VCaP (cell line): ENCODE data around the gene A2ML1.
"Not testable (repeated sequence)": the region's sequence is repeated elsewhere in the genome, so short reads cannot be mapped to it uniquely, and the experiment has no call there.

Source experiments
- H3K27ac ChIP-seq: fragments of 450-650 bp; 2 replicates; pipeline ENCODE4 v1.5.1; 2017
- CTCF ChIP-seq: fragments of 450-650 bp; conservative IDR thresholded peaks from 2 replicates; pipeline ENCODE4 v1.5.1; 2017; ENCODE audit warnings: mild to moderate bottlenecking, moderate library complexity

The A2ML1 gene

GRCh38 chr12:8894378-8894777 is 72.0 kb downstream of the A2ML1 start:
- H3K27ac ChIP-seq = no peak overlapping the region
- no peak for TF ChIP-seq CTCF

GRCh38 chr12:8894986-8895385 is 72.6 kb downstream of the A2ML1 start:
- H3K27ac ChIP-seq = no peak overlapping the region
- TF ChIP-seq CTCF = no peak

GRCh38 chr12:8897081-8897480 is 74.7 kb downstream of the A2ML1 start:
- H3K27ac ChIP-seq = no peak overlapping the region
- no peak for TF ChIP-seq CTCF

- TF ChIP-seq CTCF = no peak
- H3K27ac ChIP-seq = no peak overlapping the region
Observed at GRCh38 chr12:8899830-8900229, 77.4 kb downstream of the A2ML1 start.

- H3K27ac ChIP-seq = not testable (repeated sequence)
Observed at GRCh38 chr12:8902703-8903102, 80.3 kb downstream of the A2ML1 start.

GRCh38 chr12:8903646-8904045 is 81.2 kb downstream of the A2ML1 start:
- TF ChIP-seq CTCF = no peak
- no peak overlapping the region for H3K27ac ChIP-seq

- no peak for TF ChIP-seq CTCF
- no peak overlapping the region for H3K27ac ChIP-seq
Observed at GRCh38 chr12:8904665-8905064, 82.2 kb downstream of the A2ML1 start.

- no peak for TF ChIP-seq CTCF
- no peak overlapping the region for H3K27ac ChIP-seq
Observed at GRCh38 chr12:8905546-8905945, 83.1 kb downstream of the A2ML1 start.
